Trophoblast cell (in vitro differentiated cells and primary cell): ENCODE results near the gene TENT5C.

Experiments used
- DNase-seq, 2 donors: peaks; one replicate each; pipeline ENCODE4 v3.0.0-alpha.2; 2016
- H2AFZ ChIP-seq: 2 replicates; pipeline ENCODE4 v1.6.1; 2013; ENCODE audit warnings: low read length, moderate library complexity, mild to moderate bottlenecking; ENCODE audit not compliant: insufficient read depth, poor library complexity
- H2AK5ac ChIP-seq: 2 replicates; pipeline ENCODE4 v1.6.1; 2013; ENCODE audit warnings: mild to moderate bottlenecking, low read length
- H2BK120ac ChIP-seq: 2 replicates; pipeline ENCODE4 v1.6.1; 2013; ENCODE audit warnings: low read length, mild to moderate bottlenecking, moderate library complexity; ENCODE audit not compliant: insufficient read depth, poor library complexity
- H2BK12ac ChIP-seq: 2 replicates; pipeline ENCODE4 v1.6.1; 2013; ENCODE audit warnings: mild to moderate bottlenecking, low read length, moderate library complexity
- H2BK5ac ChIP-seq: 2 replicates; pipeline ENCODE4 v1.6.1; 2013; ENCODE audit warnings: low read length, low read depth, moderate library complexity, mild to moderate bottlenecking; ENCODE audit not compliant: poor library complexity
- H3K14ac ChIP-seq: 2 replicates; pipeline ENCODE4 v1.6.1; 2013; ENCODE audit warnings: mild to moderate bottlenecking, low read length
- H3K18ac ChIP-seq: 2 replicates; pipeline ENCODE4 v1.6.1; 2013; ENCODE audit warnings: mild to moderate bottlenecking, low read length
- H3K23ac ChIP-seq: 2 replicates; pipeline ENCODE4 v1.6.1; 2013; ENCODE audit warnings: low read length
- H3K27ac ChIP-seq: 2 replicates; pipeline ENCODE4 v1.5.1; 2013; ENCODE audit warnings: low read depth, mild to moderate bottlenecking, inconsistent platforms, low read length, moderate library complexity
- H3K27me3 ChIP-seq: 2 replicates; pipeline ENCODE4 v1.6.1; 2013; ENCODE audit warnings: inconsistent platforms, mild to moderate bottlenecking, low read length, moderate library complexity; ENCODE audit not compliant: insufficient read depth
- H3K36me3 ChIP-seq, 2 experiments: 1 replicate in 1 of 2; 2 replicates in 1 of 2; pipeline ENCODE4 v1.6.1; 2013; ENCODE audit warnings: low read length in 2 of 2, mild to moderate bottlenecking in 2 of 2, moderate library complexity in 1 of 2; ENCODE audit not compliant: insufficient read depth in 2 of 2, control insufficient read depth in 1 of 2
- H3K4ac ChIP-seq: 2 replicates; pipeline ENCODE4 v1.6.1; 2013; ENCODE audit warnings: low read depth, mild to moderate bottlenecking, low read length, moderate library complexity
- H3K4me1 ChIP-seq, 2 experiments: 1 replicate in 1 of 2; 2 replicates in 1 of 2; pipeline ENCODE4 v1.6.1; 2013; ENCODE audit warnings: low read length in 2 of 2, mild to moderate bottlenecking in 2 of 2, moderate library complexity in 1 of 2; ENCODE audit not compliant: insufficient read depth in 2 of 2, control insufficient read depth in 1 of 2
- H3K4me2 ChIP-seq: 2 replicates; pipeline ENCODE4 v1.6.1; 2013; ENCODE audit warnings: inconsistent platforms, mild to moderate bottlenecking, low read length, moderate library complexity
- H3K4me3 ChIP-seq: 2 replicates; pipeline ENCODE4 v1.5.1; 2013; ENCODE audit warnings: mild to moderate bottlenecking, low read depth, low read length, inconsistent platforms
- H3K79me1 ChIP-seq: one replicate; pipeline ENCODE4 v1.6.1; 2013; ENCODE audit warnings: low read length
- H3K79me2 ChIP-seq: 2 replicates; pipeline ENCODE4 v1.6.1; 2013; ENCODE audit warnings: low read length, mild to moderate bottlenecking; ENCODE audit not compliant: control insufficient read depth, insufficient read depth, poor library complexity
- H3K9ac ChIP-seq: 2 replicates; pipeline ENCODE4 v1.6.1; 2013; ENCODE audit warnings: mild to moderate bottlenecking, low read length
- H3K9me3 ChIP-seq: 2 replicates; pipeline ENCODE4 v1.6.1; 2013; ENCODE audit warnings: low read depth, mild to moderate bottlenecking, control low read depth, inconsistent platforms, low read length; ENCODE audit not compliant: insufficient read depth
- H4K12ac ChIP-seq: 2 replicates; pipeline ENCODE4 v1.6.1; 2013; ENCODE audit warnings: low read depth, mild to moderate bottlenecking, low read length, moderate library complexity
- H4K8ac ChIP-seq: 2 replicates; pipeline ENCODE4 v1.6.1; 2013; ENCODE audit warnings: low read depth, mild to moderate bottlenecking, low read length, moderate library complexity
- H4K91ac ChIP-seq: one replicate; pipeline ENCODE4 v1.6.1; 2013; ENCODE audit warnings: low read depth, mild to moderate bottlenecking, low read length, moderate library complexity
- WGBS: extraction: QIAGEN DNeasy Blood & Tissue Kit; methylation state at CpG from one replicate; pipeline ENCODE4 v1.1.7; 2013; ENCODE audit warnings: missing lambda C conversion rate; ENCODE audit not compliant: insufficient read length, insufficient coverage; ENCODE audit errors: extremely low coverage; 5-methylcytosine and 5-hydroxymethylcytosine counted together

TENT5C gene

DNA sequence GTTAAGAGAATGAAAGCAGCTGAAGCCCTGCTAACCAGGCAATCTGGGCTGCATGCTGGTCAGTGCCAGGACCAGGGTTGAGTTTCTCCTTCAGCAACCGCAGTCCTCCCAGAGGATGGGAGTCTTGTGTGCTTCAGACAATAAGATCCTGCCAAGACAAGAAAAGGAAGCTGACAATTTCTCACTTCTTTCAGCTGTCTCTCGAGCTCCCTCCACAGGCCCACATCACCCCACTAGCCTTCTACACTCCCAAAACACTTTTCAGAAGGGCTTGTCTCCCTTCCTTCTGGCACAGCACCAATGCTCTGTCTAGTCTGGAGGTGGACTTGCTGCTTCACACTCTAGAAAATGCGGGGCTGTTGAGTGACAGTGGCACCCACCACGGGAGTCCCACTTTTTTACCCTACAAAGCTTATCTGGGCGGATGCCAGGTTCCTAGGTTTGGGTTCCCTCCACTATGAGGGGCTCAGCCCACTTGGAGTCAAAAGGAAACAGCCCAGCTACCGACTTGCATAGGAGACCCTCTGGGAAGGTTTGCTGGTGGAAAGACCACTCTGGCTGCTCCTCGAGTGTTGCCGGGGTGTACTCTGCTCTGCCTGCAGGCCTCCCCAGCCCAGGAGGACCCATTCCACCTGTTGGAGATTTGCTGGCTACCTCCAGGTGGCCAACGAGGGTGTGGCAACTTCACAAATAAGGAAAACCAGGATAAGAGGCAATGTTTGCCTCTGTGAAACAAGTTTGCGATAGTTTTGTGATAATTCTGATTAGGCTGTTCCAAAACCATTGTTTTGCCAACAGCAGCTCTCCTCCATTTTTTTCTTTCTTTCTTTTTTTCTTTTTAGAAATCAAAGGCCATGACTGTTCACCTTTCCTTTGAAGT lies 68.9 kb downstream of the TENT5C start:
- Histone ChIP-seq H2BK5ac (no peak overlapping the region), H3K23ac (no peak overlapping the region), H2AFZ (no peak overlapping the region), H3K18ac (no peak overlapping the region), H2BK12ac (no peak overlapping the region), H3K4me2 (no peak overlapping the region), H3K9ac (no peak overlapping the region), H4K91ac (no peak overlapping the region), H3K79me1 (no peaks in the 10 kb centered on the region), H3K4me3 (no peak overlapping the region), H2BK120ac (no peak overlapping the region), H3K79me2 (no peaks in the 10 kb centered on the region), H2AK5ac (no peak overlapping the region), H3K27ac (no peak overlapping the region), H4K12ac (no peak overlapping the region), H3K9me3 (no peaks in the 10 kb centered on the region), H3K14ac (no peak overlapping the region), H3K27me3 (no peaks in the 10 kb centered on the region), H3K36me3 (no peaks in the 10 kb centered on the region), H3K4me1 (peaks cover 0 to 7% of the 10 kb centered on the region in 2 experiments), H4K8ac (no peak overlapping the region), H3K4ac (no peak overlapping the region)
- WGBS = no CpG with 5 or more reads among the region's 10 CpGs
- DNase-seq = no peak

DNA sequence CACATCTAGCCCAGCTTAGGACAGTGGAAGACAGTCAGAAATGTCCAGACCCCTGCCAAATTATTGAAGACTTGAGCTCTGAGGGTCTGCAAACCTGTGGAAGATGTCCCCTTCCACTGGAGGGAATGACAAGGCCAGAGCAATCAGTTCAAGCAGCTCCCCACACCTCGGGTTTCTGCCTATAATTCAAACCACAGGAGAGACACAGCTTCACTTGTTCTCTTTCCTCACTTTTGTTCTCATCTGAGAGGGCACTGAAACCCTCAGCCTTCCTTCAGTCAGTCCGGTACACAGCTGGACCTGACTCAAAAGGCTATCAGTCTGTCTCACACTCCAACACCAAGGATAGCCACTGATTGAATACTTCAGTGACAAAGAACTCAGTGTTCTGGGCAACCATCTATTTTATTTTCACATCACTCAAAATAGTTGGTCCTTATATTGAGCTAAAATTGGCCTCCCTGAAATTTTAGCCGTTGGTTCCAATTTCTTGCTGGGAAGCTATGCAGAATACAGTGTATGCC lies 70.1 kb downstream of the TENT5C start:
- WGBS = no CpG with 5 or more reads among the region's 3 CpGs
- no peak overlapping the region for H4K12ac ChIP-seq
- H3K4me2 ChIP-seq = no peak overlapping the region

GRCh38 chr1:117676615-117677130 lies 70.8 kb downstream of the TENT5C start:
- Histone ChIP-seq H4K91ac (no peak overlapping the region), H3K9ac (no peak overlapping the region)

More for the DNA sequence above, 70.1 kb downstream of the TENT5C start:
- Histone ChIP-seq H3K36me3 (no peaks in the 10 kb centered on the region), H3K18ac (no peak overlapping the region), H3K27ac (no peak overlapping the region), H2AFZ (no peak overlapping the region), H2BK12ac (no peak overlapping the region), H3K23ac (no peak overlapping the region), H3K4me1 (peaks cover 0 to 10% of the 10 kb centered on the region in 2 experiments), H3K4ac (no peak overlapping the region), H3K4me3 (no peak overlapping the region), H2BK5ac (no peak overlapping the region), H4K91ac (no peak overlapping the region), H3K9ac (no peak overlapping the region), H2BK120ac (no peak overlapping the region), H3K79me1 (no peaks in the 10 kb centered on the region), H2AK5ac (no peak overlapping the region), H3K27me3 (no peaks in the 10 kb centered on the region), H3K9me3 (no peaks in the 10 kb centered on the region), H4K8ac (no peak overlapping the region), H3K14ac (no peak overlapping the region), H3K79me2 (no peaks in the 10 kb centered on the region)
- DNase-seq = no peak

More at GRCh38 chr1:117676615-117677130, 70.8 kb downstream of the TENT5C start:
- H2AFZ ChIP-seq = no peak overlapping the region
- DNase-seq = no peak
- H2BK12ac ChIP-seq = no peak overlapping the region
- no peak overlapping the region for H3K23ac ChIP-seq
- H4K12ac ChIP-seq = no peak overlapping the region
- no peak overlapping the region for H3K27ac ChIP-seq
- H3K4me3 ChIP-seq = no peak overlapping the region
- no peaks in the 10 kb centered on the region for H3K79me2 ChIP-seq
- H3K14ac ChIP-seq = no peak overlapping the region
- no peak overlapping the region for H2AK5ac ChIP-seq
- WGBS = no CpG with 5 or more reads among the region's 7 CpGs
- H3K4me2 ChIP-seq = no peak overlapping the region
- no peaks in the 10 kb centered on the region for H3K9me3 ChIP-seq
- no peak overlapping the region for H2BK120ac ChIP-seq
- peaks cover 0 to 8% of the 10 kb centered on the region in 2 experiments for H3K4me1 ChIP-seq
- no peak overlapping the region for H2BK5ac ChIP-seq
- H3K18ac ChIP-seq = no peak overlapping the region
- H3K4ac ChIP-seq = no peak overlapping the region
- H3K79me1 ChIP-seq = no peaks in the 10 kb centered on the region
- no peaks in the 10 kb centered on the region for H3K36me3 ChIP-seq
- no peak overlapping the region for H4K8ac ChIP-seq
- no peaks in the 10 kb centered on the region for H3K27me3 ChIP-seq
